ENCODE data around the gene EIF4E.
"Not testable (repeated sequence)": the region's sequence is repeated elsewhere in the genome, so short reads cannot be mapped to it uniquely, and the experiment has no call there.

DNA sequence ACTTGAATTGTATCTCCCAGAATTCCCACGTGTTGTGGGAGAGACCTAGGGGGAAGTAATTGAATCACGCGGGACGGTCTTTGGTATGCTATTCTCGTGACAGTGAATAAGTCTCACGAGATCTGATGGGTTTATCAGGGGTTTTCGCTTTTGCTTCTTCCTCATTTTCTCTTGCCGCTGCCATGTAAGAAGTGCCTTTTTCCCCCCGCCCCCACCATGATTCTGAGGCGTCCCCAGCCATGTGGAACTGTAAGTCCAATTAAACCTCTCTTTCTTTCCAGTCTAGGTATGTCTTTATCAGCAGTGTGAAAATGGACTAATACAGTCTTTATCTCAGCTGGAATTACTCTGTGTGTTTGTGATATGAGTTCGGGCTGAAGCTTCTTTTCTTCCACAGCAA lies 86.0 kb downstream of the EIF4E start:
- TF ChIP-seq CTCF (IDR thresholded peaks at IDR 0.05; ENCODE audit: poor library complexity); EZH2phosphoT487 (IDR thresholded peaks at IDR 0.05; ENCODE audit: low read depth, severe bottlenecking, unreplicated experiment); EZH2 (IDR thresholded peaks at IDR 0.05; ENCODE audit: borderline replicate concordance): not testable (repeated sequence)

All from hepatocyte (in vitro differentiated cells).